SK-N-MC (cell line): ENCODE data around the gene SATB2.

Experiments
- EZH2 ChIP-seq: fragments of 200-600 bp; sonication (generic); IDR thresholded peaks from one replicate; pipeline ENCODE4 v1.6.1; 2017; ENCODE audit warnings: antibody characterized with exemption
- POLR2AphosphoS5 ChIP-seq: IDR thresholded peaks from 2 replicates; pipeline ENCODE4 v1.6.1; 2012; ENCODE audit warnings: mild to moderate bottlenecking, low read depth, low read length, borderline replicate concordance

DNA sequence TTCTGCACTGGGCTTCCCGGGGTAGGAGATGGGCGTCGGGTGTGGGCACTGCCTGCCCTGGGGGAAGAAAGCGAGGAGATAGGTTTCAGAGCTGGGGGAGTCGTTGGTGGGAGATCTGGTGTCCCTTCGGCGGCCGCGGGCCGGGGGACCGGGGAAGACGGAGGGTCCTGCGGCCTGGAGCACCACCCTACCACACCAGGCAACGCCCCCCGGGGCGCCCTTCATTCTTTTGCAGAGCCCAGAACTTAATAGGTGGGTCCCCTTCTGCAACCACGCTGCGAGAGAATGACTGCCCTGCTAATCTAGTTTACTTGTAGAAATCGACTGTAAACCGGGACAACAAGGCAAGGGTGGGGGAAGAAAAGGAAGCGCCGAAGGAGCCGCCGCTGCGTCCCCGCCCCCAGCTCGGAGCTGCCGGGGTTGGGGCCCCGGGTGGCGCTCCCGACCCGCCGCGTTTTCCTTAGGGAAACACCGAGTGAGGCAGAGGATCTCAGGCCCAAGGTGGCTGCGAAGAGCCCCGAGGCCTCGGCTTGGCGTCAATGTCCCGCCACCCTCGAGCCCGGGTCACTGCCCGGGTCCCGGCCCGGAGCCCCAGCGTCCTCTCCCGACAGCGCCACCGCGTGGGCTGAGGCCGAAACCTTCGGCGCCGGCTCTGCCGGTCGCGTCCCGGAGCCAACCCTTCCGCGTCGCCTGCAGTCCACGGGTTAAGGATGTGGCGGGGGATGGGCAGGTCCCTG is 5.4 kb upstream of the SATB2 start:
- TF ChIP-seq EZH2 (no peak), POLR2AphosphoS5 (no peak)
